Stimulated activated CD4-positive, alpha-beta T cell treated with anti-CD3 and anti-CD28 coated beads, Interleukin-1b, Interleukin-23, amount 100 ng/mL, for 1 hour (primary cell): Measurements from ENCODE around the gene PRM1.
"Not testable (repeated sequence)": the region's sequence is repeated elsewhere in the genome, so short reads cannot be mapped to it uniquely, and the experiment has no call there.

Experiments used
- DNase-seq, 2 donors: peaks; one replicate each; pipeline ENCODE4 v3.0.0-alpha.2; 2020; ENCODE audit warnings: low read depth in 2 of 2

PRM1 gene

DNA sequence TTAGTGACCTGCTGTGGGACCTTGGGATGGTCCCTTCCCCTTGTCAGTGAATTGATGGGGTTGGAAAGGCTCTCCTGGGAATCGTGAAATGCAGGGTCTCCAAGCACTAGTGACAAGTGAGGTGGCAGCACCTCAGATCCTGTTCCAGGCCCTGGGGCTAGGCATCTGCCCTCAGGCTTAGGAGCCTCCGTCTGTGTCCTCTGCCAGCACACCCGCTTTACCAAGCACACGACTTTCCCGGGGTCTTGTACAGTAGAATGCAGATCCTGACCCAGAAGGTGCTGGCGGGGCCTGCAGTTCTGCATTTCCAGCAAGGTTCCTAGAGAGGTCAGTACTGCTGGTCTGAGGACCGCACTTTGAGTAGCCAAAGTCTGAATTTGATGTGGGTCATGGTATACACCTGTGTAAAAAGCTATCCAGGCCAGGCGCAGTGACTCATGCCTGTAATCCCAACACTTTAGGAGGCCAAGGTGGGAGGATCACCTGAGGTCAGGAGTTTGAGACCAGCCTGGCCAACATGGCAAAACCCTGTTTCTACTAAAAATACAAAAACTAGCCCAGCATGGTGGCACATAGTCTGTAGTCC lies 33.3 kb upstream of the PRM1 start:
- DNase-seq = no peak

DNA sequence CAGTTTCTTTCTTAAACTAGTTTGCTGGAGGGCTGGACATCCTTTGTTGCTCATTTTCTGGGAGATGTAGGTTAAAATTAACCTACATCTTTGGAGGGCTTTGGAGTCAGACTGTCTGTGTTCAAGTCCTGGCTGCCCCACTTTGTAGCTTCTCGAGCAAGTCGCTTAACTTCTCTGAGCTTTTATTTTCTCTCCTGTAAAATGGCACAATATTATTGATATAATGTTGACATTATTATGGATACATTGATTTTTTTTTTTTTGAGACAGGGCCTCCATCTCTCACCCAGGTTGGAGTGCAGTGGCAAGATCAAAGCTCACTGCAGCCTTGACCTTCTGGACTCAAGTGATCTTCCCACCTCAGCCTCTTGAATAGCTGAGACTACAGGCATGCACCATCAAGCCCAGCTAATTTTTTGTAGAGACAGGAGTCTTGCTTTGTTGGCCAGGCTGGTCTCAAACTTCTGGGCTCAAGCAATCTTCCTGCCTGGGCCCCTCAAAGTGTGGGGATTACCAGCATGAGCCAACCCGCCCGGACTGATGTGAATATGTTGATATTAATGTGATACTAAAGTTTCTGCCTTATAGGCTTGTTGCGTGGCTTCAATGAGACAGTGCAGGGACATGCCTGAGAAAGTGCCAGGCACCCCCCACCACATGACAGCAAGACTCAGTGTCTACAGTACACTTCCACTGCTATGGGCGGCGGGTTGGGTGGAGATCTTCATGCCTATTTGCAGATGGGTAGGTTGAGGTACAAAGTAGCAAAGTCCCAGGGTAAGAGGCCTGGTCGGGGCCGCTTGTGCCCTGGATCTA lies 32.6 kb upstream of the PRM1 start:
- no peak for DNase-seq

DNA sequence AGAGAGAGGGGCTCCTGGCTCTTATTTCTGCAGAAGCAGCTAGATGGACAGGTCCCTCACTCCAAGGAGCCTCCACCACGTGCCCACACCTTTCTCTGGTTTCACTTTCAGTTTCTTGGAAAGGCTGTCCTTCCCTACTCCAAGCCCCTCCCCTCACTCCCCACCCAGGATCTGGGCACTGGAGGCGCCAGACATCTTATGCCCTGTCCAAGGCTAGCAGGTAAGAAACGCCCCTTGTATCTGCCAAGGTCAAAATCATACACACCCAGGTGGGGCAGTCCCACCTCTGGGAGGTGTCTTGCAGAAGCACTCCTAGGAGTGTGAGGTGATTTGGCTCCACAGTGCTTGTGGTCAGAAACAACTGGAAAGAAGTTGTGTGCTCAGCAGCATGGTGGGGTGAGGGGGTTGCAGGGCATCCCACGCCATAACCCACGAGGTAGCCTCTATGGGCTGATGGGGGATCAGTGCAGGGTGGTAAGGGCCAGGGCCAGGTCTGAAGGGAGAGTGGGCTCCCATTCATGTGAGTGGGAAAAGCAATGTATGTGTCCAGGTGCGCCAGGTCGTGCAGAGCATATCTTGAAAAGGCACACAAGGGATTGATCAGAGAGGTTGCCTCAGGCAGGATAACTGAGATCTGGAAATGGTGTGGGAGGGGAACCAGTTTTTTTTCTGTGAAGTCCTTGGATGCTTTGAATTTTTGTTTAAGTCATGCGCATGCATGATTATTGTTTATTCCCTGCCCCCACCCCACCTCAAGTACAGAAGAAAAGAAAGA lies 31.8 kb upstream of the PRM1 start:
- no peak for DNase-seq

DNA sequence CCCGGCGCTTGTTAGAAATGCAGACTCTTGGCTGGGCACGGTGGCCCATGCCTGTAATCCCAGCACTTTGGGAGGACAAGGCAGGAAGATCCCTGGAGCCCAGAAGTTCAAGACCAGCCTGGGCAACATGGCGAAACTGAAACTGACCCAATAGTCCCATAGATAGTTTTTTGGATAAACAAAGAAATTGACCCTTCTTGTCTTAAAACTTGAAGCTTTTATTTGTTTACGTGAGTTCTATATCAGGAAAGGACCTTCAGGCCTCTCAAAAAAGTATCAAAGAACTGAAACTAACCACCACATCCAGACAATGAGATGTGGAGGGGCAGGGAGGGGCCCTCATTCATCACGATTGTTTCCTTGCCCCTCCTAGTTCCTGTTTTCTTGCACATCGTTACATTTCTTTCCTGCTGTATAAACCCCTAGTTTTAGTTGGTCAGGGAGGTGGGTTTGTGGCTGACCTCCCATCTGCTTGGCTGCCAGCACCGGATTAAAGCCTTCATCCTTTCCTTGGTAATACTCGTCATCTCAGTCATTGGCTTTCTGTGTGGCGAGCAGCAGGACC lies 29.9 kb upstream of the PRM1 start:
- DNase-seq = no peak

DNA sequence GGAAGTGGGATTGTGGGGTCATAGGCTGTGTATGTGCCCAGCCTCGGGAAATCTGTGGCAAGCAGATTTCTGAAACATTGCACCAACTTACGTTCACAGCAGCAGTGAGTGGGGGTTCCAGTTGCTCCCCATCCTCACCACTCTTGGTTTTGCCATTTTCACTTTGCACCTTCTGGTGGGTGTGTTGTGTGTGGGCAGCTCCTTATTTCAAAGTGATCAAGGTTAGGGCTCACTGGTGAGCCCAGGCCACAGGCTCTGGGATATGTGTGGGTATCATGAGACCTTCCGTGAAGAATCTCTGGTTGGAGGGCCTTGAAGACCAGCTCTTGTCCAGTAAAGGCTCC lies 29.5 kb upstream of the PRM1 start:
- no peak for DNase-seq

DNA sequence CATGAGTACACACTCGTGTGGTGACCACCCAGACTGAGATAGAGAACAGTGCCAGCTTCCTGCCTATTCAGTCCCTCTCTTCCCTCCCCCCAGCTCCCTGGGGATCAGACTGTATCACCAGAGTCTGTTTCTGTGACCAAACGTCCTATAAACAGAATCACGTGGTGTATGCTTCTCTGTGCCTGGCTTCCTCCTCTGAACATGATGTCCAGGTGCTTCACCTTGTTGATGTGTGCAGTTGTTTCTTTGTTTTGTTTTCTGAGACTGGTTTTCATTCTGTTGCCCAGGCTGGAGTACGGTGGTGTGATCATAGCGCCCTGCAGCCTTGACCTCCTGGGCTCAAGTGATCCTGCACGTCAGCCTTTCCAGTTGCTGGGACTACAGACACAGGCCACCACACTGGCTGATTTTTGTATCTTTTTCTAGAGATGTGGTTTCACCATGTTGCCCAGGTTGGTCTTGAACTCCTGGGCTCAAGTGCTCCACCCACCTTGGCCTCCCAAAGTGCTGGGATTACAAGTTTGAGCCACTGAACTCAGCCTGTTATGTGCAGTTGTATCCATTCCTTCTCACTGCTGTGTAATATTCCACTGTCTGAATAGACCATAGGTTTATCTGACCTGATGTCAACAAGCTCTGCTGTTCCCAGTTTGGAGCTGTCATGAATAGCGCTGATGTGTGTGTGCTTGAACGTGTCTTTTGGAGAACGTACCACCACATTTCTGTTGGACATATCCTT lies 28.9 kb upstream of the PRM1 start:
- no peak for DNase-seq

DNA sequence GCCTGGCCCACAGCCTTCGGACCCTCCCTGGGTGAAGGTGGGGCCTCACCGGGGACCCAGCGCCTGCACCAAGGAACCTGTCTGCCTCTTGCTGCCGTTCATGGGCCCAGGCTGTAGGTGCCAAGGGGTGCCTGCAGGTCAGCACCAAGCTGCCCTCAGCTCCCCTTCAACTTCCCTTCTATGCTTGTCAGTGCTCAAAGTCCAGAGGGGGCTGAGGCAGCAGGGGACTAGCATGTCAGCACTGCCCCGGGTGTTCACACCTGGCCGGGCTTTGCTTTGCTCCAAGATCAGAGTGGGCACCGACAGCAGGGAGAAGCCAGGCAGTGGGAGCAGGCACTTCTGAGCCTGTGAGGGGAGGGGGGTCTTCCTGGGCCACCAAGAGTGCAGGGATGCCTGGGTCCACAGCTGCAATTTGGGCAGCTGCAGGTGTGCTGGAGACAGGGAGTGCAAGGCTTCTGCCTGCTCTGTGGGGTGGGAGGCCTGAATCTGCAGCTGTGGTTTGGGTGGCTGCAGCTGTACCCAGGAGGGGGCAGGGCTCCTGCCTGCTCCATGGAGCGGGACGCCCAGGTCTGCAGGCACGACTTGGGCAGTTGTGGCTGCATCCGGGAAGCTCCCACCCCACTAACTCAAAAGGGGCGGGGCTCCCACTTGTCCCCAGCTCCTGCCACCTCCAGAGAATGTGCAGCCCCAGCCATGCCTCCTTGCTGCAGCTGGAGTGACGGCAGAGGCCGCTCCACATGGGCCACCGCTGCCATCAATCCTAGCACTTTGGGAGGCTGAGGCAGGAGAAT lies 27.6 kb upstream of the PRM1 start:
- no peak for DNase-seq

DNA sequence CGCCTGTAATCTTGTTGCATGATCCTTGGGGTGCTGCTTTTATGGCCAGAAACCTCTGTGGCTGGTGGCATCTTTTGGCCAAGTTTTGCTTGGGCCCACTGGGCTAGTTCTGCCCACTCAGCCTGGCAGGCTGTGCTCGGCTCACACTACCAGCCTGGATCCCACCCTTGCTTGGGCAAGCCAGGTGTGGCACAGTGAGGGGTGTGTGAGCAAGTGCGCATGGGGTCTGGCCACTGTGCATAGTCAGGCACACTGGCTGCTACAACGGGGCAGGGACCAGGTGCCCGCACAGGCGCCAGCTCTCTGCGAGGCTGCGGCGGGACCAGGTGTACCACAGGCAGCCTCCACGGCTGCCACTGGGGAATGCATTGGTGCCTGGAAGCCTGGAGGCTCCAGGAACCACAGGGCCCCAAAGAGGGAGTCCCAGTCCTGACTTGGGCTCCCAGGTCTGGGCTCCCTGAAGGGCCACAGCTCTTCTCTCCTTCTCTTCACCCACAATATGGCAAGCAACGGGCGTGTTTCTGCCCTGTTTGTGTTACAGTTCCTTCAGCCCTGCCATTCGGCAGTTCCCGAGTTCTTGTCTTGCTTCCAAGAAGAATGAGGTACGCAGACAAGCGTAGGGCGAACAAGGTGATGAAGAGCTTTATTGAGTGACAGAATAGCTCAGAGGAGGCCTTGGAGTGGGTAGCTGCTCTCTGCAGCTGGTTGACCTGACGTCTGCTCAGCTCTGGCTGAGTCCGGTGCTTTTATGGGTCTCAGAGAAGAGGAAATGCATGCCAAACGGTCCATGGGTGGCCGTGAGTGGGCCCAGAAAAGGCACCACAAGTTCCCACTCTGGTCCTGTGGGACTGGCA lies 26.7 kb upstream of the PRM1 start:
- no peak for DNase-seq

DNA sequence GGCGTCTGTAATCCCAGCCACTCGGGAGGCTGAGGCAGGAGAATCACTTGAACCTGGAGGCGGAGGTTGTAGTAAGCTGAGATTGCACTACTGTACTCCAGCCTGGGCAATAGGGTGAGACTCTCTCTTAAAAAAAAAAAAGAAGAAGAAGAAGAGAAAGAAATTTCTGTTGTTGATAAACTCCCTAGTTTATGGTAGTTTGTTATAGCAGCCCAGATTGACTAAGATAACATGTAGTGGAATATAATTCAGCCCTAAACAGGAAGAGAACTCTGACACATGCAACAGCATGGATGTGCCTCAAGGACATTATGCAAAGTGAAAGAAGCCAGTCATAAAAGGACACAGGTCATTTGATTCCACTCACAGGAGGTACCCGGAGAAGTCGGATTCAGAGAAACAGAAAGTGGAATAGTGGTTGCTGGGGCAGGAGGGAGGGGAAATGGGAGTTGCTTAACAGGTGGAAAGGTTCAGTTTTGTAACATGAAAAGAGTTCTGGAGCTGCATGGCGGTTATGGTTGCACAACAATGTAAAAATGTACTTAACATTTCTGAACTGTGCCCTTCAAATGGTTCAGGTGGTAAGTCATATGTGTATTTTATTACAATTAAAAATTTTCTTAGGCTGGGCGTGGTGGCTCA lies 26.0 kb upstream of the PRM1 start:
- DNase-seq = no peak

DNA sequence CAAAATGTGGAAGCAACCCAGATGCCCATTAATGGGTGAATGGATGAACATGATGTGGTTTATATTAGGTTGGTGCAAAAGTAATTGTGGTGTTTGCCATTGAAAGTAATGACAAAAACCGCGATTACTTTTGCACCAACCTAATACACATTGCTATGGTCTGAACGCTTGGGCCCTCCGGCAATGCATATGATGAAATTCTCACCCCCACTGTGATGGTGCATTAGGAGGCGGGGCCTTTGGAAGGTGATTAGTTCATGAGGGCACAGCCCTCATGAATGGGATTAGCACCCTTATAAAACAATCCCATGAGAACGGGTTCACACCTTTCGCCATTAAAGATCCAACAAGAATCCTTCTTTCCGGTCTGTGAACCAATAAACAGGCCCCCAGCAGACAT lies 25.3 kb upstream of the PRM1 start:
- no peak for DNase-seq

DNA sequence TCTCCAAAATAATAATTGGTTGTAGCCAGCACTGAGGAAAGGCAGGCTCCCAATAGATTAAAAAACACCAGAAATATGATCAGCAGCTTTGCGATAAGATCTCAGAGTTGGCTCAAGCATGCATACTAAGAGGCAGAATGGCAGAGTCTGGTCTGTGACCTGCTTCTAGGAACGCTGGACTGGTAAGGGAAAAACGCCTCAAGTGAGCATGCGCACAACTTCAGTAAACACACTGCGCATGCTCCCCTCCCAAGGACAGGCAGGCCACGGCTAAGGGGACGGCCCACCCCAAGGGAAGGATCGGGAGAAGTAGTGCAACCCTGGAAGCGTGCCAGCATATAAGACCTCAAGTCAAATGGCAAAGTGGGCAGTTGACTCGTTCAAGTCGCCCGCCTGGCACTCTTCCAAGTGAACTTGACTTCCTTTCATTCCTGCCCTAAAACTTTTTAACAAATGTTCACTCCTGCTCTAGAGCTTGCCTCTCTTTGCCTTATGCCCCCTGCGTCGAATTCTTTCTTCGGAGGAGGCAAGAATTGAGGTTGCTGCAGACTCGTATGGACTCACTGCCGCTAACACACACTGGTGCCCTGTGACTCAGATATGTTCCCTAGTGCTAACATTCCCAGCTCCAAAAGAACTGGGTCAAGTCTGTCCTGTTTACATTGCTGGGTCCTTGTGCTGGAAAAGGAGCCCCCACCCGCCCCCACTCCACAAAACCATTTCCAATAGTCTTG lies 22.4 kb upstream of the PRM1 start:
- no peak for DNase-seq

DNA sequence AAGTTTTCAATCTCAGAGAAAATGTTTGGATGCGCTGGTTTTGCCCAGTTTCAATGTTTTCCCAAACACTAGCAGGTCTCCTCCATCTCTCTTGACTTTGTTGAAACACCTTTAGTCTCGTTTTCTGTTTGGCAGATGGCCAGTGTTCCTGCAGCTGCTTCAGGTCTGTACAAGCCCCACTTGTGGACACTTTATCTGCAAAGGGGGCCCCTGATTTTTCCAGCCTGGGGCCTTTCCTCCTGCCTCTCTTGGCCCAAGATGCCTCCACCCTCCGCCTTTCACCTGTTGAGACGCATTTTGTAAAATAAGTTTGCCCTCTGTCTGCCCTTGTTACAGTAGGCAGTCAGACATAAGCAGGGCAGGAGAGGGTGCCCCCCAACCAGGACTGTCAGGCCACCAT lies 21.8 kb upstream of the PRM1 start:
- no peak for DNase-seq

DNA sequence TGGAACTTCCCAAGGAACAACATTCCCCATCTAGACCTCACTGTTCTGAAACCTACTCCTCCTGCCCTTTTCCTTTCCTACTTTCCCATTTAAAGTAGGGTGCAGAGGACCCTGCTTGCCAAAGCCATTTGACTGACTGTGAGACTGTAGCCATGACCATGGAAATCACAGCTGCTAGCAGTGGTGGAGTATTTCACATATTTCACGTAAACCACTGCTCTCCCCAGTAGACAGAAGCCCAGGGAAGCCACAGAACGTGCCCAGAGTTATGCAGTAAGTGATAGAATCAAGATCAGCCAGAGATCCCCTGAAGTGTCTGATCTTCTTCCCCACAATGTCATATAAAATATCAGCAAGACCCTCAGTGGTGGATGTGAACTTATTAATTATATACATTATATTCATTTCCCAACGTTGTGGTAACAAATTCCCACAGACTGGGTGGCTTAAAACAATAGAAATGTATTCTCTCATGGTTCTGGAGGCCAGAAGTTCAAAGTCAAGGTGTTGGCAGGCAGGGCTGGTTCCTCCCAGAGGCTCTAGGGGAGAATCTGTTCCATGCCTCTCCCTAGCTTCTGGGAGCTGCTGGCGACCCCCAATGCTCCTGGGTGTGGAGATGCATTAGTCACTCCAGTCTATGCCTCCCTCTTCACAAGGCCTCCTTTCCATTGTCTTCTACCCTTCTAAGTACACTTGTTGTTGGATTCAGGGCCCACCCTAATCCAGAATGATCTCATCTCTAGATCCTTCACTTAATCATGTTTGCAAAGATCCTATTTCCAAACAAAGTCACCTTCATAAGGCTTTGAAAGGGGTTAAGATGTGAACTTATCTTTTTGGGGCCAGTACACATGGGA lies 20.7 kb upstream of the PRM1 start:
- DNase-seq = no peak

DNA sequence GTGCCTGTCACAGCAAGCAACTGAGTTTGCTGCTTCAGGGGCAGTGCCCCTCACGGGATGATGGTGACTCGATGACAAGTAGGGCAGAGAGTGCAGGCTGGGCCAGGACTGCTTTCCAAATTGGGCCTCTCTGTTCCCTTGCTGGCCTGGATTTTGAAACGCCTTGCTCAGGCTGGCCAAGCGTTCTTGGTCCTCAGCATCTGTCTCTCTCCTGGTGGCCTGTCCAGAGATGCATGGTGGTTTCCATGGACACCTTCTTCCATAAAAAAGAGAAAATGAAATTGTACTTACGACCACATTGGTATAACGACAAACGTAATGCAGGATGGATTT lies 19.4 kb upstream of the PRM1 start:
- no peak for DNase-seq

DNA sequence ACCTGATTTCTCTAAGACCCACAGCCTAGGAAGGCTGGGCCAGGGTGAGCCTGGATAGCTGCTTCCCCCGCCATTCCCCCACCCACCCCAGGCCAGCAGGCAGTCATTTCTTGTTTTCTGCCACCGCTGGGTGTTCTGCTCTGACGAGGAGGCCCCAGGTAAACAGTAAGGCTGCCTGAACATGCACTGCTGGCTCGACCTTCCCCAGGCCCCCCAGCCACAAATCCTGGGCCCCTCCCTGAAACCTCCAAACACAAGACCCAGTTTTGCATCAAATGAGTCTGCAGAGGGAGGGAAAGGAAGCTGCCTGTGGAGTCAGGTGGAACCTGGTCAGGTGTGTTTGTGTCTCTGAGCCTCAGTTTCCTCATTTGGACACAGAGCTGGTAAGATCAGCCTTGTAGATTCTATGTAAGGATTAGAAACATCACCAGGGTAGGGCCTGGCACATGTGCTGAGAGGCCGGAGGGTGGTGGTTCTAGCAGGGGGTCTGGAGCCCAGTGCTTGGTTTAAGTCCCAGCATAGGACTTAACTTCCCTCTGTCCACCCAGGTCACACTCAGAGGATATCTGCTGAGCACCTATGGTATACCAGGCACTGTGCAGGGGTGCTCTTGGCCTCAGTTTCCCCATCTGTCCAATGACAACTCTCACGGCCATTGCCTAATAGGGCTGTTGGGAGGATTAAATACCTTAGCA lies 18.9 kb upstream of the PRM1 start:
- no peak for DNase-seq

DNA sequence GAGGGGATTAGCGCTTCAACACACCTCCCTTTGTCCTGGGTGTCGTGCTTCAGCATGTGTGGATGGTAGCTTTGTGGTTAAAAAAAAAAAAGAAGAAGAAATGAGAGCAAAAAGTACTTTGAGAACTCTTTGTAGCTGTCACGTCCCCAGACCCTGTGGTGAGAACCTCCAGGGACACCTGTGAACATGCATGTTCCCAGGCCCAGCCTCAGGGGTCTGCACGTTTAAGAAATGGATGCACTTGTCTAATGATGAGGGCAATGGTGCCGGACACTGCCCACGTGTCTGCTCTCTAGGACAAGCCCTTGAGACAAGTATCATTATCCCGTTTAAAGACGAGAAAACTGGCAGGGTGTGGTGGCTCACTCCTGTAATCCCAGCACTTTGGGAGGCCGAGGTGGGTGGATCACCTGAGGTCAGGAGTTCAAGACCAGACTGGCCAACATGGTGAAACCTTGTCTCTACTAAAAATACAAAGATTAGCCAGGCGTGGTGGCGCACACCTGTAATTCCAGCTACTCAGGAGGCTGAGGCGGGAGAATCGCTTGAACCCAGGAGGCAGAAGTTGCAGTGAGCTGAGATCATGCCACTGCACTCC lies 17.9 kb upstream of the PRM1 start:
- not testable (repeated sequence) for DNase-seq
